IPS DF 6.9 (cell line): ENCODE measurements around the gene DIP2C.

Experiments
- DNase-seq: peaks from one replicate; pipeline ENCODE4 v3.0.0-alpha.2; 2013; ENCODE audit warnings: low read depth, low spot score
- H3K27ac ChIP-seq: one replicate; pipeline ENCODE4 v1.5.1; 2013; ENCODE audit warnings: low read length, control low read depth
- H3K27me3 ChIP-seq: 2 replicates; pipeline ENCODE4 v1.6.1; 2013; ENCODE audit warnings: mild to moderate bottlenecking, low read length; ENCODE audit not compliant: control insufficient read depth, insufficient read depth
- H3K36me3 ChIP-seq: 2 replicates; pipeline ENCODE4 v1.6.1; 2013; ENCODE audit warnings: low read length; ENCODE audit not compliant: control insufficient read depth, insufficient read depth
- H3K4me1 ChIP-seq: 2 replicates; pipeline ENCODE4 v1.6.1; 2013; ENCODE audit warnings: low read length; ENCODE audit not compliant: control insufficient read depth, insufficient read depth
- H3K4me3 ChIP-seq: 2 replicates; pipeline ENCODE4 v1.5.1; 2013; ENCODE audit warnings: mild to moderate bottlenecking, low read length
- H3K9me3 ChIP-seq: 2 replicates; pipeline ENCODE4 v1.6.1; 2013; ENCODE audit warnings: low read length, inconsistent platforms; ENCODE audit not compliant: control insufficient read depth, insufficient read depth
- WGBS: extraction: QIAGEN DNeasy Blood & Tissue Kit; methylation state at CpG from one replicate; pipeline ENCODE4 v1.1.7; 2013; ENCODE audit warnings: mixed read lengths, missing lambda C conversion rate; ENCODE audit not compliant: insufficient read length, insufficient coverage; 5-methylcytosine and 5-hydroxymethylcytosine counted together

DIP2C gene

DNA sequence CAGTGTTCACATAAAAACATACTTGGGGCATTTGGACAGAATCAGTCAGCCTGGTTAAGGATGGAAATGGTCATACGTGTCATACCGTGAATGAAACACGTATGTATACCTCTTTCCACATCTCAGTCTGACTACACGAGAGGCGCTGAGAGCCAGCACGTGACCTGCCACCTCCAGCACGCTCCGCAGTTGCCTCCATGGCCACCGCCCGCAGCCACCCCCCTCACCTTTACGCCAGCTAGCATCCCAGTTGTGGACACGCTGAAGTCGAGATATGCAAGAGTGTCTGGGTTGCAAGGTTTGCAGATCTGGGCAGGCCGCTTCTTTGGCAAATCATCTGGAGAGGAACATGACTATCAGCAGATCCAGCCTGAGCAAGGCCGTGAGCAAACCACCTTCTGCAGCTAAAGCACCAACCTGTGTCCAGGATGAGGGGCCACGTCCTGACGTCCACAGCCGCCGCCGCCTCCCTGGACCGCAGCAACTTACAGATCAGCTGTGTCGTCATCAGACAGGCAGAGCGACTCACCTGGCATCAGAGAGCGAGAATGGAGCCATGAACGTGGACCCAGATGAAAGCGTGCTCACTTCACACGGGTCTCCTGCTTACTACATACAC, 344.8 kb downstream of the DIP2C start:
- Histone ChIP-seq H3K4me1 (no peaks in the 10 kb centered on the region), H3K9me3 (no peaks in the 10 kb centered on the region), H3K27ac (no peak overlapping the region), H3K27me3 (no peaks in the 10 kb centered on the region), H3K36me3 (peaks cover 3% of the 10 kb centered on the region; the same call in 1 of the 2 replicates), H3K4me3 (no peak overlapping the region)
- no peak for DNase-seq
- no CpG with 5 or more reads among the region's 27 CpGs for WGBS

DNA sequence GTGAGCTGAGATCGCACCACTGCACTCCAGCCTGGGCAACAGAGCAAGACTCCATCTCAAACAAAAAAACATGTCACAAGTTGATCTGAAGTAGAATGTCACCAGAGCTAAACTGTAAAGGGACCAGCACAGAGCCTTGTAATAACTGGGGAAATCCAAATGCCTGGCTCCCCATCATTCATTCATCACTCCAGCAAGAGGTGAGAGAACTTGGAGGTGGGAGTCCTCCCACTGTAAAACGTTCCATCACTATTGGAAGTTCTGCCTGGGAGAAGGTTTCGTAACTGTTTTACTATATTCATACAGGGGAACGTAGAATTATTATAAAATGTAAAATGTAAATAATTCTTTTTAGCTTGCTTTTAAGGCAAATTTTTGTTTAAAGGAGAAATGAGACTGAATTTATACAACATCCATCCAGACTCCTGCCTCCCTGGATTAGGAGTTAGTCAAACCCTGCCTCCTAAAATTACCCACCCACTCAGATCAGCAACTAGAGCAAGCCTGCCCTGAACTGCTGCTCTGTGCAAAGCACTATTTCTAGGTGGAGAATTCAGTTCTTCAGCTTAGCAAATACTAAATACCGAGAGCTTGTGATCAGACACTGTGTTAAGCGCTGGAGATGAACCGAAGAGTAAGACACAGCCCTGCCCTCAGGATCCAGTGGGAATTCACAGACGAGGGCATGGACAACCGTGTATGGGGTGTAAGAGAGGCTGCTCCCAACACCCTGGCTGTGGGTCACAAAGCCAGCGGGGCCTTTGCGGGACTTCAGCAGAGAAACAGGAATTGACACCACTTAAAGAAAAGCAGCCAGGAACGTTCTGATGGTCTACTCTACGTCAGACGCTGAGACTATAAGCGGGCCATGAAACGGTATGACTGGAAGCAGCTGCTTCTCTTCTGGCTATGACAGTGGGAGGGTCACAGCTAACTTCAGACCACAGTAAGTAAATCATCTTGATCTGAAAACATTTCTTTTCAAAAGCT, 345.9 kb downstream of the DIP2C start:
- Histone ChIP-seq H3K36me3 (no peaks in the 10 kb centered on the region), H3K9me3 (no peaks in the 10 kb centered on the region), H3K4me1 (no peaks in the 10 kb centered on the region), H3K27me3 (no peaks in the 10 kb centered on the region), H3K27ac (no peak overlapping the region), H3K4me3 (no peak overlapping the region)
- WGBS, result no CpG with 5 or more reads among the region's 16 CpGs
- no peak for DNase-seq

DNA sequence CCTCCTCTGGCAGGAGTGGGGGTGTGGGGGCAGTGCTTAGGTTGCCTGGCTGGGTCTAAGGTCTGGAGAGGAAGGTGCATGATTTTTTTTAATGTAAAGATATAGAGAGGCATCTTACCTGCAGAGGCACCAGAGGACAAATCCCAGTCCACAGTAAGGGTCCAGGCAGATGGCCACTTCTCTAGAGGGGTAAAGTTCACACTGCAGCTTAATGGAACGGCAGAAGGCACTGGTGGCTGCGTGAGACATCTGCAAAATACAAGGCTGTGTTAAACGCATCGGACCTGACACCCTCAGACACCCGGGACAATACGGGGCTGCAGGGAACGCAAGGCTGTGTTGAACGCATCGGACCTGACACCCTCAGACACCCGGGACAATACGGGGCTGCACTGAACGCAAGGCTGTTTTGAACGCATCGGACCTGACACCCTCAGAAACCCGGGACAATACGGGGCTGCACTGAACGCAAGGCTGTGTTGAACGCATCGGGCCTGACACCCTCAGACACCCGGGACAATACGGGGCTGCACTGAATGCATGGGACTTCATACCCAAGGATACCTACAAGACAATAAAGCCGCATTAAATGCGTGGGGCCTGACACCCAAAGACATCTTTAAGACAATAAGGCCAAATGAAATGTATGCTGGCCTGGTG, 348.3 kb downstream of the DIP2C start:
- no peaks in the 10 kb centered on the region for H3K9me3 ChIP-seq
- peaks cover 3% of the 10 kb centered on the region; the same call in 1 of the 2 replicates for H3K36me3 ChIP-seq
- no peak overlapping the region for H3K27ac ChIP-seq
- H3K4me1 ChIP-seq, result no peaks in the 10 kb centered on the region
- no peaks in the 10 kb centered on the region for H3K27me3 ChIP-seq
- no CpG with 5 or more reads among the region's 23 CpGs for WGBS
- DNase-seq, result no peak
- H3K4me3 ChIP-seq, result no peak overlapping the region

DNA sequence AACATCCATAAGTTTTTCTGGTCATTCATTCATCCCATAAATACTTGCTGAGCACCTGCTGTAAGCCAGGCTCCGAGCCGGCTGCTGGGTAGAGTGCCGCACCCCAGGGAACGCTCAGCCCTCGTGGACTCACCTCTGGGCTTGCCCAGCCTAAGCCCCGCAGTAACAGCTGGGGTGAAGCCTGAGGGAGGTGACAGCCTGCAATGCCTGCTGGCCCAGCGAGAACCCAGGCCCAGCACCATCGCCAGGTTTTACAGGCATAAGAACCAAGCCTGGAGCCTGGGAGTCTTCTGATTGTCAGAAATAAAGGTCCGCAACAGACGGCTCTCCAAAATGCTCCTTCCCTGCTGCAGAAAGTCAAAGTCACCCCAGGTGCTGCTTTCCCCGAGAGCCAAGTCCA, 348.8 kb downstream of the DIP2C start:
- Histone ChIP-seq H3K27ac (no peak overlapping the region), H3K27me3 (no peaks in the 10 kb centered on the region), H3K4me1 (no peaks in the 10 kb centered on the region), H3K9me3 (no peaks in the 10 kb centered on the region), H3K4me3 (no peak overlapping the region), H3K36me3 (peaks cover 3% of the 10 kb centered on the region; the same call in 1 of the 2 replicates)
- WGBS, result no CpG with 5 or more reads among the region's 11 CpGs
- DNase-seq, result no peak

DNA sequence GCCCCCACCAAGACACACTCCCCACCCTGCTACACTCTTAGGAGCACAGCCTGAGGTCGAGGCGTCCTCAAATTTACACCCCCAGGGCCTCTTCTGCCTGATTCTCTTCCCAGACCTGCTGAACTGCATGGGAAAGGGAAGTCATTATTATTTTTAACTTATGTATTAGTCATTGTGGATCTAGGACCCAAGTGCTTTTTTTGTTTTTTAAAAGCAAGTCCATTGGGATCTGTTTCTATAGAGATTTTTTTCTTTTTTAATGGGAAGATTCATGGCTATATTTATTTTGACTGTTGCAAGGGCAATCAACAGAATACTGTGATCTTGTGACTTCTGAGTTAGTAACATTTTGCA, 350.5 kb downstream of the DIP2C start:
- Histone ChIP-seq H3K27ac (no peak overlapping the region), H3K27me3 (no peaks in the 10 kb centered on the region), H3K4me1 (no peaks in the 10 kb centered on the region), H3K4me3 (no peak overlapping the region), H3K9me3 (no peaks in the 10 kb centered on the region), H3K36me3 (peaks cover 3% of the 10 kb centered on the region; the same call in 1 of the 2 replicates)
- no CpG with 5 or more reads among the region's 2 CpGs for WGBS
- no peak for DNase-seq

DNA sequence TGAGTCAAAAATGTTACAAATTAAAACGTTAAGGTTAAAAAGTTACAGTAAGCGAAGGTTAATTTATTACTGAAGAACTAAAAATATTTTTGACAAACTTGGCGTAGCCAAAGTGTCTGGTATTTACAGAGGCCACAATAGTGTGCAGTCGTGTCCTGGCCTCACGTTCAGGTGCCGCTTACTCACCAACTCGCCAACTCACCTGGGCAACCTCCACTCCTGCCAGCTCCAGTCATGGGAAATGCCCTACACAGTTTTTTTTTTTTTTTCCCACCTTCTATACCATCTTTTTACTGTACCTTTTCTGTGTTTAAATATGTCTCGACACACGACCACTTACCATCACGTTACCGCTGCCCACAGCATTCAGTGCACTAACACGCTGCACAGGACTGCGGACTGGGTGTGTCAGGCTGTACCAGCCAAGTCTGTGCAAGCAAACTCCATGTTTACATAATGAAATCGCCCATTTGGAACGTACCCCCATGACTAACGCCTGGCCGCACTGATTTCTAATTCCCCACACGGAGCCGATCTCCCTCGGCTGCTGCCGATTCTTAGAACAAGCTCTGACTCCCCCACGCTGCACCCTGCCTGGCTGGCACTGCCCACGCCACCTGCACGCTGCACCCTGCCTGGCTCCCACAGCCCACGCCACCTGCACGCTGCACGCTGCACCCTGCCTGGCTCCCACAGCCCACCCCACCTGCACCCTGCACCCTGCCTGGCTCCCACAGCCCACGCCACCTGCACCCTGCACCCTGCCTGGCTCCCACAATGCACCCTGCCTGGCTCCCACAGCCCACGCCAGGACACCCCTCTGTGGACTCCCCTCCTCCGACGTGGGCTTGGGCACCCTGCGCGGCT, 351.1 kb downstream of the DIP2C start:
- H3K4me3 ChIP-seq, result no peak overlapping the region
- H3K27ac ChIP-seq, result no peak overlapping the region
- H3K27me3 ChIP-seq, result no peaks in the 10 kb centered on the region
- no peak for DNase-seq
- H3K36me3 ChIP-seq, result peaks cover 3% of the 10 kb centered on the region; the same call in 1 of the 2 replicates
- 100% methylated on average over 5 of the region's 33 CpGs for WGBS
- H3K9me3 ChIP-seq, result no peaks in the 10 kb centered on the region
- no peaks in the 10 kb centered on the region for H3K4me1 ChIP-seq

DNA sequence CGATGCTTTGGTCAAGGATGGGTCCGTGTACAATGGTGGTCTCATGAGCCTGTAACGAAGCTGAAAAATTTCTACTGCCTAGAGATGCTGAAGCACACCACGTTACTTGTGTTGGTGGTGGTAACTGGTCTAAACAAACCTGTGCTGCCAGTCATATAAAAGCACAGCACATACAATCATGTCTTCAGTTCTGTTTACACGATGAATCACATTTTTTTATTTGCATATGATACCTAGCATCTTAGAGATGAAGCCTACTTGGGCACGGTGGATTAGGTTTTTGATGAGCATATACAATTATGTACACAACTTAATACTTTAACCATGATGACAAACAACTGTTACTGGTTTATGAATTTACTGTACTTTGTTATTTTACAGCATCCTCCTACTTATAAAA, 353.2 kb downstream of the DIP2C start:
- no peak overlapping the region for H3K27ac ChIP-seq
- DNase-seq, result no peak
- no peak overlapping the region for H3K4me3 ChIP-seq
- no peaks in the 10 kb centered on the region for H3K27me3 ChIP-seq
- no peaks in the 10 kb centered on the region for H3K4me1 ChIP-seq
- WGBS, result no CpG with 5 or more reads among the region's 6 CpGs
- no peaks in the 10 kb centered on the region for H3K9me3 ChIP-seq
- H3K36me3 ChIP-seq, result peaks cover 3% of the 10 kb centered on the region; the same call in 1 of the 2 replicates

DNA sequence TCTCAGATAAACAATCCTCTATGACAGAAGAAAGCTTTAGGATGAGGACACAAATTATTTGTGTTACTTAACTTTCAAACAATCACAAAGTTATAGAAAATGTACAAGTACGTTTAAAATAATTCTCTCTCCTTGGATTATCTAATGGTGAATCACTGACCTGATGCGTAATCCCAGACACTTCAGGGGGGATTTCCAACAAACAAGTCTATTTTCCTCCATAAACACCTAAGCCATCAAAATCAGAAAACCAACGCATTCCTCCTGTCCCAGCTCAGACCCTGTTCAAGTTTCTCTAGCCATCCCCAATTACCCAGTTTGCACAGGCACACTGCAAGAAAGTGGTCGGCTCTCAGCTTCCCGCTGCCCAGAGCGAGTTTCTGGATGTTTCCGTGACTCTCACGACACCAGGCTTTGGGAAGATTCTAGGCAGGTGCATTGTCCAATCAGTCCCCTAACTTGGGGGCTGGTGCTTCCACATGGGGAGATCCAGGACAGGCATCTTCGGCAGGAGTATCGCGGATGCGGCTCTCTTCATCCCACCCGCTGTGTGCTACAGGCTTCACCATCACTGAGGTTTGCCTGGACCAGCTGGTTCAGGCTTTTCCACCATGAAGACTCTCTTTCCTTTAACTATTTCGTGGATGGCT, 354.2 kb downstream of the DIP2C start:
- no peaks in the 10 kb centered on the region for H3K27me3 ChIP-seq
- H3K4me3 ChIP-seq, result no peak overlapping the region
- H3K36me3 ChIP-seq, result peaks cover 3% of the 10 kb centered on the region; the same call in 1 of the 2 replicates
- no peaks in the 10 kb centered on the region for H3K9me3 ChIP-seq
- WGBS, result no CpG with 5 or more reads among the region's 14 CpGs
- no peaks in the 10 kb centered on the region for H3K4me1 ChIP-seq
- no peak for DNase-seq
- H3K27ac ChIP-seq, result no peak overlapping the region

DNA sequence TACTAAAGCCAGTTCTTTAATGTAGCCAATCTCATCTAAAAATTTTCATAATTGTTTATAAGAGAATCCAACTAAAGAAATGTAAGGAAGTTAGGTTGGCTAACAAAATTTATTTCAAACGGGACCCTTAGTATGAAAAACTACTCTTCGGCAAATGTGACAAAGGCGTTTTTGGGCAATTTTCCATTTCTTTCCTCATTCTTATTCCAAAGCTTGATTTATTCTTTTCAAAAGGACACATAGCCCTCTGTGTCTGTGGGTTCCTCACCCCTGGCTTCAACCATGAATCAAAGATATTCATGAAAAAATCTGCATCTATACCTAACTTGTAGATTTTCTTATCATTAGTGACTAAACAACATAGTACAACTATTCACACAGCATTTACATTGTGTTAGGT, 358.3 kb downstream of the DIP2C start:
- Histone ChIP-seq H3K36me3 (no peaks in the 10 kb centered on the region), H3K4me3 (no peak overlapping the region), H3K9me3 (no peaks in the 10 kb centered on the region), H3K4me1 (0 out of 2 replicates have a peak, but pooled peaks cover 2% of the 10 kb centered on the region), H3K27ac (no peak overlapping the region), H3K27me3 (no peaks in the 10 kb centered on the region)
- no CpG with 5 or more reads among the region's 3 CpGs for WGBS
- DNase-seq, result no peak
